GM19438 (cell line): ENCODE results near the gene UNK.
"Not testable (repeated sequence)": the region's sequence is repeated elsewhere in the genome, so short reads cannot be mapped to it uniquely, and the experiment has no call there.

ENCODE experiments used
- ATAC-seq: cut with Tn5 transposase; IDR thresholded peaks from one replicate; pipeline ENCODE4 v1.9.1; 2021; ENCODE audit warnings: low read depth; ENCODE audit not compliant: unreplicated experiment

The UNK gene

GRCh38 chr17:75868730-75869281 lies 84.2 kb downstream of the UNK start:
- not testable (repeated sequence) for ATAC-seq

- ATAC-seq, result no peak
These were observed 84.9 kb downstream of the UNK start for GRCh38 chr17:75869282-75870141.

GRCh38 chr17:75870228-75870627 lies 85.6 kb downstream of the UNK start:
- ATAC-seq, result not testable (repeated sequence)

GRCh38 chr17:75872434-75873351 lies 88.1 kb downstream of the UNK start:
- ATAC-seq, result no peak

- ATAC-seq, result no peak
These were observed 89.1 kb downstream of the UNK start for GRCh38 chr17:75873587-75874322.

GRCh38 chr17:75874323-75875181 lies 89.9 kb downstream of the UNK start:
- no peak for ATAC-seq
